CD14-positive monocyte (primary cell): ENCODE measurements around the gene MPDZ. TPM values are rescaled to one million over a fixed set of nuclear protein-coding genes. Genes with fewer than 3 reads are reported as not detected.

Experiments used
- DNase-seq, 3 donors: peaks; one replicate each; pipeline ENCODE4 v3.0.0-alpha.2; 2011 to 2022
- H2AFZ ChIP-seq: 2 replicates; pipeline ENCODE4 v1.6.0; 2012; ENCODE audit warnings: mild to moderate bottlenecking, low read depth, low read length, inconsistent platforms; ENCODE audit not compliant: insufficient read depth, poor library complexity, severe bottlenecking
- H3K27ac ChIP-seq, 2 donors: 1 replicate in 1 of 2; 2 replicates in 1 of 2; pipeline ENCODE4 v1.5.1; 2012 to 2013; ENCODE audit warnings: low read length in 2 of 2, control low read depth in 1 of 2, inconsistent platforms in 1 of 2, low read depth in 1 of 2, mild to moderate bottlenecking in 1 of 2
- H3K27me3 ChIP-seq, 2 donors: one replicate each; pipeline versions ENCODE4 v1.6.0 to v1.6.1; 2011 to 2013; ENCODE audit warnings: low read length in 2 of 2; ENCODE audit not compliant: control insufficient read depth in 2 of 2, insufficient read depth in 2 of 2
- H3K36me3 ChIP-seq, 2 donors: replicated peaks in 1 of 2; 1 replicate in 1 of 2; 2 replicates in 1 of 2; pipeline versions ENCODE4 v1.5.1 to v1.6.1; 2012 to 2013; ENCODE audit warnings: low read length in 2 of 2, control low read depth in 1 of 2, inconsistent platforms in 1 of 2, mild to moderate bottlenecking in 1 of 2; ENCODE audit not compliant: insufficient read depth in 2 of 2, control insufficient read depth in 1 of 2
- H3K4me1 ChIP-seq, 2 donors: 1 replicate in 1 of 2; 2 replicates in 1 of 2; pipeline versions ENCODE4 v1.5.1 to v1.6.1; 2012 to 2013; ENCODE audit warnings: low read length in 2 of 2, control low read depth in 1 of 2, inconsistent platforms in 1 of 2, mild to moderate bottlenecking in 1 of 2, moderate library complexity in 1 of 2; ENCODE audit not compliant: insufficient read depth in 2 of 2, control insufficient read depth in 1 of 2
- H3K4me2 ChIP-seq: replicated peaks from 2 replicates; pipeline ENCODE3; 2012; ENCODE audit warnings: low read length, moderate library complexity, mild to moderate bottlenecking; ENCODE audit not compliant: poor library complexity, severe bottlenecking; ENCODE audit errors: extremely low read depth
- H3K4me3 ChIP-seq, 3 experiments: fragments of 200-600 bp in 1 of 3; sonication (generic) in 1 of 3; replicated peaks in 1 of 3; 1 replicate in 2 of 3; 2 replicates in 1 of 3; pipeline ENCODE4 v1.5.1; 2011 to 2013; ENCODE audit warnings: low read length in 3 of 3, mild to moderate bottlenecking in 3 of 3, control low read depth in 2 of 3, low read depth in 2 of 3, inconsistent platforms in 1 of 3, moderate library complexity in 1 of 3
- H3K79me2 ChIP-seq: 2 replicates; pipeline ENCODE4 v1.6.0; 2012; ENCODE audit warnings: mild to moderate bottlenecking, control low read depth, inconsistent platforms, low read length, moderate library complexity; ENCODE audit not compliant: insufficient read depth
- H3K9ac ChIP-seq: 2 replicates; pipeline ENCODE4 v1.6.0; 2017; ENCODE audit warnings: low read length, mild to moderate bottlenecking; ENCODE audit not compliant: insufficient read depth, poor library complexity, severe bottlenecking
- H3K9me3 ChIP-seq, 2 donors: replicated peaks in 1 of 2; 1 replicate in 1 of 2; 2 replicates in 1 of 2; pipeline versions ENCODE4 v1.5.1 to v1.6.1; 2012 to 2013; ENCODE audit warnings: low read length in 2 of 2, control low read depth in 1 of 2; ENCODE audit not compliant: control insufficient read depth in 1 of 2, insufficient read depth in 1 of 2
- H4K20me1 ChIP-seq: 2 replicates; pipeline ENCODE4 v1.6.0; 2012; ENCODE audit warnings: mild to moderate bottlenecking, low read length, control low read depth, moderate library complexity; ENCODE audit not compliant: insufficient read depth
- H3K27ac Mint-ChIP-seq, 7 donors: one replicate each; pipeline ENCODE4 v1.8.0; 2020; ENCODE audit warnings: mild to moderate bottlenecking in 7 of 7, mixed read lengths in 7 of 7, moderate library complexity in 6 of 7, inconsistent platforms in 2 of 7
- H3K27me3 Mint-ChIP-seq, 3 donors: one replicate each; pipeline ENCODE4 v1.8.0; 2021 to 2022; ENCODE audit warnings: low read depth in 3 of 3, mild to moderate bottlenecking in 3 of 3, mixed read lengths in 3 of 3, moderate library complexity in 3 of 3, inconsistent platforms in 1 of 3
- H3K36me3 Mint-ChIP-seq, 2 donors: one replicate each; pipeline ENCODE4 v1.8.0; 2020; ENCODE audit warnings: mixed read lengths in 2 of 2, inconsistent platforms in 1 of 2, mild to moderate bottlenecking in 1 of 2
- H3K4me1 Mint-ChIP-seq: one replicate; pipeline ENCODE4 v1.8.0; 2020; ENCODE audit warnings: mild to moderate bottlenecking, mixed read lengths
- H3K4me3 Mint-ChIP-seq, 2 donors: one replicate each; pipeline ENCODE4 v1.8.0; 2020; ENCODE audit warnings: mild to moderate bottlenecking in 2 of 2, mixed read lengths in 2 of 2, moderate library complexity in 1 of 2
- H3K9me3 Mint-ChIP-seq, 7 donors: one replicate each; pipeline ENCODE4 v1.8.0; 2020 to 2022; ENCODE audit warnings: mixed read lengths in 7 of 7, mild to moderate bottlenecking in 6 of 7, moderate library complexity in 6 of 7, inconsistent platforms in 2 of 7
- CTCF ChIP-seq: fragments of 200-600 bp; IDR thresholded peaks from one replicate; pipeline ENCODE4 v1.8.0; 2022; ENCODE audit warnings: antibody characterized with exemption, mild to moderate bottlenecking
- WGBS: methylation state at CpG from one replicate; pipeline ENCODE4 v1.1.5; 2013; ENCODE audit warnings: missing lambda C conversion rate; ENCODE audit not compliant: insufficient coverage; 5-methylcytosine and 5-hydroxymethylcytosine counted together
- intact Hi-C, 2 donors: fragments of 100-400 bp; cut with micrococcal nuclease; formaldehyde crosslinking; loops; one replicate each; pipeline versions ENCODE4 v1.15.0 to v1.15.1; 2023
- polyA plus RNA-seq, 3 donors: library from polyadenylated mRNA; depleted of rRNA in 1 of 3; unstranded in 2 of 3; stranded (reverse) in 1 of 3; fragments of 300-500 nt in 2 of 3; fragments of >200 nt in 1 of 3; fragmentation: Illumina TruSeq in 2 of 3; gene quantifications; 1 replicate in 2 of 3; 2 replicates in 1 of 3; pipeline ENCODE4 v1.2.3, GENCODE V29; 2012 to 2021

Gene MPDZ
- polyA plus RNA-seq, 3 donors = not detected

- H3K79me2 ChIP-seq = no peaks in the 10 kb centered on the region
- intact Hi-C loops = no loop called here
- Mint-ChIP-seq H3K9me3 (peaks cover 0 to 7% (median 1%) of the 10 kb centered on the region in 7 donors), H3K36me3 (no peaks in the 10 kb centered on the region), H3K4me1 (no peaks in the 10 kb centered on the region), H3K27me3 (no peaks in the 10 kb centered on the region), H3K27ac (no peak overlapping the region), H3K4me3 (no peak overlapping the region)
- no peak for TF ChIP-seq CTCF
- no peak overlapping the region for H3K4me2 ChIP-seq
- no peaks in the 10 kb centered on the region for H3K4me1 ChIP-seq
- H2AFZ ChIP-seq = no peak overlapping the region
- no peak overlapping the region for H3K4me3 ChIP-seq
- H3K9me3 ChIP-seq = no peaks in the 10 kb centered on the region
- WGBS = 100% methylated on average over 1 of the region's 2 CpGs
- H3K9ac ChIP-seq = no peak overlapping the region
- H3K27me3 ChIP-seq = no peaks in the 10 kb centered on the region
- DNase-seq = no peak
- no peaks in the 10 kb centered on the region for H3K36me3 ChIP-seq
- no peak overlapping the region for H3K27ac ChIP-seq
- H4K20me1 ChIP-seq = no peaks in the 10 kb centered on the region
Measured at GRCh38 chr9:13111778-13112177, 167.7 kb downstream of the MPDZ start.

- Histone ChIP-seq H3K4me1 (no peaks in the 10 kb centered on the region), H4K20me1 (no peaks in the 10 kb centered on the region), H3K36me3 (no peaks in the 10 kb centered on the region), H2AFZ (no peak overlapping the region), H3K9me3 (no peaks in the 10 kb centered on the region), H3K27ac (no peak overlapping the region), H3K4me2 (no peak overlapping the region), H3K79me2 (no peaks in the 10 kb centered on the region), H3K27me3 (no peaks in the 10 kb centered on the region), H3K9ac (no peak overlapping the region), H3K4me3 (no peak overlapping the region)
- intact Hi-C loops = no loop called here
- WGBS = no CpG with 5 or more reads among the region's 3 CpGs
- peaks cover 0 to 7% (median 1%) of the 10 kb centered on the region in 7 donors for H3K9me3 Mint-ChIP-seq
- no peaks in the 10 kb centered on the region for H3K36me3 Mint-ChIP-seq
- no peaks in the 10 kb centered on the region for H3K4me1 Mint-ChIP-seq
- TF ChIP-seq CTCF = no peak
- no peak overlapping the region for H3K4me3 Mint-ChIP-seq
- H3K27me3 Mint-ChIP-seq = no peaks in the 10 kb centered on the region
- no peak for DNase-seq
- H3K27ac Mint-ChIP-seq = no peak overlapping the region
Measured at GRCh38 chr9:13110766-13111417, 168.6 kb downstream of the MPDZ start.
